Endothelial cell of umbilical vein (primary cell): ENCODE data around the gene PLA2G2E. TPM values are rescaled to one million over a fixed set of nuclear protein-coding genes. Genes with fewer than 3 reads are reported as not detected.

Source experiments
- BruUV-seq: library from RNA; stranded (reverse); fragments of 400-500 nt; replicated peaks from 2 replicates; lab custom pipeline; 2021; lab: Mats Ljungman, UMichigan
- CTCF ChIA-PET: fragments of 300-600, 350-600 bp; sonication (Branson Sonifier 250); formaldehyde crosslinking; loops from one replicate; lab custom pipeline; 2021; ENCODE audit warnings: antibody characterized with exemption, inconsistent platforms; lab: Charles Lee
- POLR2A ChIA-PET: fragments of 300-600, 350-600 bp; sonication (Branson Sonifier 250); formaldehyde crosslinking; loops from one replicate; lab custom pipeline; 2021; ENCODE audit warnings: antibody characterized with exemption, inconsistent platforms; lab: Charles Lee
- DNase-seq: peaks from one replicate; pipeline ENCODE4 v3.0.0-alpha.2; 2011; ENCODE audit warnings: low read depth, low spot score
- FAIRE-seq: peaks from 2 replicates; lab custom pipeline; 2011; peaks lifted over from hg19 to GRCh38; lab: Jason Lieb, UNC
- H2AFZ ChIP-seq: 2 replicates; pipeline ENCODE4 v1.6.0; 2012; ENCODE audit warnings: low read depth, low read length, control low read depth, inconsistent platforms
- H3K27ac ChIP-seq: 2 replicates; pipeline ENCODE4 v1.5.1; 2011; ENCODE audit warnings: low read depth, mild to moderate bottlenecking, control low read depth, low read length, moderate library complexity; ENCODE audit not compliant: insufficient read depth
- H3K27me3 ChIP-seq, 2 experiments: 2 replicates each; pipeline versions ENCODE4 v1.6.0 to v1.6.1; 2011; ENCODE audit warnings: low read length in 2 of 2, mixed read lengths in 1 of 2; ENCODE audit not compliant: control insufficient read depth in 2 of 2, insufficient read depth in 2 of 2
- H3K36me3 ChIP-seq, 2 experiments: 2 replicates in 1 of 2; 3 replicates in 1 of 2; pipeline ENCODE4 v1.5.1; 2011; ENCODE audit warnings: low read length in 2 of 2, mild to moderate bottlenecking in 1 of 2, moderate library complexity in 1 of 2; ENCODE audit not compliant: control insufficient read depth in 2 of 2, insufficient read depth in 2 of 2; ENCODE audit errors: extremely low read depth in 1 of 2
- H3K4me1 ChIP-seq: 3 replicates; pipeline ENCODE4 v1.5.1; 2011; ENCODE audit warnings: mild to moderate bottlenecking, low read length; ENCODE audit not compliant: control insufficient read depth, insufficient read depth; ENCODE audit errors: extremely low read depth
- H3K4me2 ChIP-seq: 2 replicates; pipeline ENCODE4 v1.6.1; 2011; ENCODE audit warnings: low read length, control low read depth, mixed read lengths; ENCODE audit not compliant: insufficient read depth
- H3K4me3 ChIP-seq, 3 experiments: fragments of 200-600 bp in 1 of 3; sonication (generic), shearing (Covaris generic) in 1 of 3; replicated peaks in 1 of 3; 2 replicates each; pipeline ENCODE4 v1.5.1; 2011 to 2016; ENCODE audit warnings: control low read depth in 3 of 3, low read length in 3 of 3, mild to moderate bottlenecking in 2 of 3, inconsistent platforms in 1 of 3, low read depth in 1 of 3, moderate library complexity in 1 of 3; ENCODE audit not compliant: insufficient read depth in 1 of 3
- H3K79me2 ChIP-seq: 2 replicates; pipeline ENCODE4 v1.6.0; 2012; ENCODE audit warnings: low read length, inconsistent platforms; ENCODE audit not compliant: control insufficient read depth, insufficient read depth
- H3K9ac ChIP-seq: replicated peaks from 2 replicates; pipeline ENCODE3; 2011; ENCODE audit warnings: low read length, control low read depth; ENCODE audit not compliant: insufficient read depth; ENCODE audit errors: extremely low read depth
- H3K9me1 ChIP-seq: replicated peaks from 3 replicates; pipeline ENCODE4 v1.6.0; 2011; ENCODE audit warnings: mild to moderate bottlenecking, low read length; ENCODE audit not compliant: control insufficient read depth, insufficient read depth; ENCODE audit errors: extremely low read depth
- H3K9me3 ChIP-seq: replicated peaks from 2 replicates; pipeline ENCODE4 v1.5.1; 2012; ENCODE audit warnings: low read length, inconsistent platforms; ENCODE audit not compliant: control insufficient read depth, insufficient read depth
- H4K20me1 ChIP-seq: replicated peaks from 2 replicates; pipeline ENCODE3; 2011; ENCODE audit warnings: mild to moderate bottlenecking, low read length; ENCODE audit not compliant: control insufficient read depth, insufficient read depth; ENCODE audit errors: extremely low read depth
- EZH2 ChIP-seq: IDR thresholded peaks from 2 replicates; pipeline ENCODE4 v1.6.1; 2012; ENCODE audit warnings: borderline replicate concordance, low read depth, mild to moderate bottlenecking, moderate library complexity, low read length, inconsistent platforms; ENCODE audit not compliant: severe bottlenecking
- FOS ChIP-seq: IDR thresholded peaks from 2 replicates; pipeline ENCODE4 v1.6.1; 2011; ENCODE audit warnings: mild to moderate bottlenecking, low read length, moderate library complexity, borderline replicate concordance; ENCODE audit not compliant: insufficient read depth
- GATA2 ChIP-seq: IDR thresholded peaks from 2 replicates; pipeline ENCODE4 v1.7.0; 2011; ENCODE audit warnings: low read depth, mild to moderate bottlenecking, moderate library complexity, mixed read lengths, low read length; ENCODE audit not compliant: insufficient read length, insufficient read depth
- JUN ChIP-seq: IDR thresholded peaks from 2 replicates; pipeline ENCODE4 v1.6.1; 2011; ENCODE audit warnings: borderline replicate concordance, low read depth; ENCODE audit not compliant: insufficient read length, insufficient read depth
- MAX ChIP-seq: IDR thresholded peaks from 2 replicates; pipeline ENCODE4 v1.6.1; 2011; ENCODE audit not compliant: insufficient read depth, insufficient read length
- MYC ChIP-seq: IDR thresholded peaks from one replicate; pipeline ENCODE4 v1.6.1; 2011; ENCODE audit warnings: mild to moderate bottlenecking, low read depth, low read length
- POLR2A ChIP-seq: IDR thresholded peaks from 2 replicates; pipeline ENCODE4 v1.6.1; 2012; ENCODE audit warnings: low read depth, mild to moderate bottlenecking, control low read depth, low read length
- POLR2AphosphoS5 ChIP-seq: IDR thresholded peaks from 2 replicates; pipeline ENCODE4 v1.6.1; 2012; ENCODE audit warnings: low read depth, mild to moderate bottlenecking, control low read depth, low read length, moderate library complexity; ENCODE audit not compliant: insufficient read depth
- dilution Hi-C: fragments of 300-500 bp; cut with MboI; formaldehyde crosslinking; loops from one replicate; pipeline ENCODE4 v1.15.0; 2019; ENCODE audit warnings: low sequenced_read_pairs; ENCODE audit not compliant: extremely low pct_ligation_motif_present
- intact Hi-C: fragments of 100-400 bp; cut with micrococcal nuclease; formaldehyde crosslinking; loops from one replicate; pipeline ENCODE4 v1.10.0; 2022
- polyA plus RNA-seq, 4 experiments: library from polyadenylated mRNA; depleted of rRNA in 3 of 4; stranded (reverse) in 3 of 4; unstranded in 1 of 4; fragments of >200 nt; gene quantifications; 2 replicates each; pipeline versions ENCODE4 v1.2.1 to v1.2.3, GENCODE V29; 2011 to 2012; ENCODE audit warnings: missing spikeins in 1 of 4
- total RNA-seq: library from RNA; stranded (reverse); gene quantifications from 2 replicates; pipeline ENCODE4 v1.2.3, GENCODE V29; 2021
- TF ChIP-seq, protein P1 (sequence below), 2 donors: IDR thresholded peaks; 1 replicate in 1 of 2; 2 replicates in 1 of 2; pipeline ENCODE4 v1.5.1; 2011; ENCODE audit warnings: low read length in 2 of 2, mild to moderate bottlenecking in 2 of 2, moderate library complexity in 2 of 2, control low read depth in 1 of 2, inconsistent platforms in 1 of 2, low read depth in 1 of 2; ENCODE audit not compliant: insufficient read depth in 1 of 2; ENCODE audit errors: extremely low read depth in 1 of 2

PLA2G2E gene
- total and polyA plus RNA-seq, 2 donors (not counting 3 experiments of a cell fraction or from before 2014, with no cell fraction given), result not detected

DNA sequence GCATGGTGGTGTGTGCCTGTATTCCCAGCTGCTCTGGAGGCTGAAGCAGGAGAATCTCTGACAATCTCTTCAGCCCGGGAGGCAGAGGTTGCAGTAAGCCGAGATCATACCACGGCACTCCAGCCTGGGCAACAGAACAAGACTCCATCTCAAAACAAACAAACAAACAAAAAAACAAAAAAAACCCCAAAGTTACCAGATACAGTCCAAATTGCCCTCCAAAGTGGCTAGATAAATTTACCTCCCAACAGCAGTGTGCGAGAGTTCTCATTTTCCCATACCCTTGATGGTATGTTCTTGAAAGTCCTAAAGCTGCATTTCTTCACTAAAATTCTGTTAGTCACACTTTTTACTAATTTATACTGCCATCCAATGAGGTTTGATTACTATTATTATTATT, 44.2 kb downstream of the PLA2G2E start:
- FAIRE-seq, result no peak
- H3K9ac ChIP-seq, result no peak overlapping the region

More for the DNA sequence above, 44.2 kb downstream of the PLA2G2E start:
- no peak overlapping the region for H3K27ac ChIP-seq
- no peak overlapping the region for H3K4me2 ChIP-seq
- intact Hi-C loops (no loop called here), dilution Hi-C loops (no loop called here)
- no peak overlapping the region for H3K4me3 ChIP-seq
- peaks cover 2 to 3% of the 10 kb centered on the region in 2 experiments for H3K27me3 ChIP-seq
- DNase-seq, result no peak
- H3K9me3 ChIP-seq, result no peaks in the 10 kb centered on the region
- CTCF ChIA-PET, result interaction anchor here (1.3 to 1.7 kb wide), 2 partner anchors 9 to 164 kb away, joined by 3 to 5 read pairs; no protein-coding TSS in a partner anchor
- no TSS peak for BruUV-seq
- TF ChIP-seq MAX (no peak), POLR2AphosphoS5 (no peak), GATA2 (no peak), JUN (no peak), EZH2 (no peak), FOS (no peak), MYC (no peak), POLR2A (no peak)
- TF ChIP-seq, protein P1, sequence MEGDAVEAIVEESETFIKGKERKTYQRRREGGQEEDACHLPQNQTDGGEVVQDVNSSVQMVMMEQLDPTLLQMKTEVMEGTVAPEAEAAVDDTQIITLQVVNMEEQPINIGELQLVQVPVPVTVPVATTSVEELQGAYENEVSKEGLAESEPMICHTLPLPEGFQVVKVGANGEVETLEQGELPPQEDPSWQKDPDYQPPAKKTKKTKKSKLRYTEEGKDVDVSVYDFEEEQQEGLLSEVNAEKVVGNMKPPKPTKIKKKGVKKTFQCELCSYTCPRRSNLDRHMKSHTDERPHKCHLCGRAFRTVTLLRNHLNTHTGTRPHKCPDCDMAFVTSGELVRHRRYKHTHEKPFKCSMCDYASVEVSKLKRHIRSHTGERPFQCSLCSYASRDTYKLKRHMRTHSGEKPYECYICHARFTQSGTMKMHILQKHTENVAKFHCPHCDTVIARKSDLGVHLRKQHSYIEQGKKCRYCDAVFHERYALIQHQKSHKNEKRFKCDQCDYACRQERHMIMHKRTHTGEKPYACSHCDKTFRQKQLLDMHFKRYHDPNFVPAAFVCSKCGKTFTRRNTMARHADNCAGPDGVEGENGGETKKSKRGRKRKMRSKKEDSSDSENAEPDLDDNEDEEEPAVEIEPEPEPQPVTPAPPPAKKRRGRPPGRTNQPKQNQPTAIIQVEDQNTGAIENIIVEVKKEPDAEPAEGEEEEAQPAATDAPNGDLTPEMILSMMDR (IDR thresholded peaks at IDR 0.05; ENCODE audit: extremely low read depth in 1 of 2, insufficient read depth in 1 of 2, low read depth in 1 of 2, low read length in 2 of 2), result no peak
- peaks cover 17% of the 10 kb centered on the region for H3K79me2 ChIP-seq
- POLR2A ChIA-PET, result no interaction called here
- H3K4me1 ChIP-seq, result peaks cover 14% of the 10 kb centered on the region
- H3K36me3 ChIP-seq, result no peaks in the 10 kb centered on the region
- peaks cover 2% of the 10 kb centered on the region for H4K20me1 ChIP-seq
- no peak overlapping the region for H2AFZ ChIP-seq
- no peaks in the 10 kb centered on the region for H3K9me1 ChIP-seq
